Endothelial cell of umbilical vein (primary cell): ENCODE data around the gene QSOX2. TPM values are rescaled to one million over a fixed set of nuclear protein-coding genes. Genes with fewer than 3 reads are reported as not detected.

Source experiments
- BruUV-seq: library from RNA; stranded (reverse); fragments of 400-500 nt; replicated peaks from 2 replicates; lab custom pipeline; 2021; lab: Mats Ljungman, UMichigan
- CTCF ChIA-PET: fragments of 300-600, 350-600 bp; sonication (Branson Sonifier 250); formaldehyde crosslinking; loops from one replicate; lab custom pipeline; 2021; ENCODE audit warnings: antibody characterized with exemption, inconsistent platforms; lab: Charles Lee
- POLR2A ChIA-PET: fragments of 300-600, 350-600 bp; sonication (Branson Sonifier 250); formaldehyde crosslinking; loops from one replicate; lab custom pipeline; 2021; ENCODE audit warnings: antibody characterized with exemption, inconsistent platforms; lab: Charles Lee
- DNase-seq: peaks from one replicate; pipeline ENCODE4 v3.0.0-alpha.2; 2011; ENCODE audit warnings: low read depth, low spot score
- FAIRE-seq: peaks from 2 replicates; lab custom pipeline; 2011; peaks lifted over from hg19 to GRCh38; lab: Jason Lieb, UNC
- H2AFZ ChIP-seq: 2 replicates; pipeline ENCODE4 v1.6.0; 2012; ENCODE audit warnings: low read depth, low read length, control low read depth, inconsistent platforms
- H3K27ac ChIP-seq: 2 replicates; pipeline ENCODE4 v1.5.1; 2011; ENCODE audit warnings: low read depth, mild to moderate bottlenecking, control low read depth, low read length, moderate library complexity; ENCODE audit not compliant: insufficient read depth
- H3K27me3 ChIP-seq, 2 experiments: 2 replicates each; pipeline versions ENCODE4 v1.6.0 to v1.6.1; 2011; ENCODE audit warnings: low read length in 2 of 2, mixed read lengths in 1 of 2; ENCODE audit not compliant: control insufficient read depth in 2 of 2, insufficient read depth in 2 of 2
- H3K36me3 ChIP-seq, 2 experiments: 2 replicates in 1 of 2; 3 replicates in 1 of 2; pipeline ENCODE4 v1.5.1; 2011; ENCODE audit warnings: low read length in 2 of 2, mild to moderate bottlenecking in 1 of 2, moderate library complexity in 1 of 2; ENCODE audit not compliant: control insufficient read depth in 2 of 2, insufficient read depth in 2 of 2; ENCODE audit errors: extremely low read depth in 1 of 2
- H3K4me1 ChIP-seq: 3 replicates; pipeline ENCODE4 v1.5.1; 2011; ENCODE audit warnings: mild to moderate bottlenecking, low read length; ENCODE audit not compliant: control insufficient read depth, insufficient read depth; ENCODE audit errors: extremely low read depth
- H3K4me2 ChIP-seq: 2 replicates; pipeline ENCODE4 v1.6.1; 2011; ENCODE audit warnings: low read length, control low read depth, mixed read lengths; ENCODE audit not compliant: insufficient read depth
- H3K4me3 ChIP-seq, 3 experiments: fragments of 200-600 bp in 1 of 3; sonication (generic), shearing (Covaris generic) in 1 of 3; replicated peaks in 1 of 3; 2 replicates each; pipeline ENCODE4 v1.5.1; 2011 to 2016; ENCODE audit warnings: control low read depth in 3 of 3, low read length in 3 of 3, mild to moderate bottlenecking in 2 of 3, inconsistent platforms in 1 of 3, low read depth in 1 of 3, moderate library complexity in 1 of 3; ENCODE audit not compliant: insufficient read depth in 1 of 3
- H3K79me2 ChIP-seq: 2 replicates; pipeline ENCODE4 v1.6.0; 2012; ENCODE audit warnings: low read length, inconsistent platforms; ENCODE audit not compliant: control insufficient read depth, insufficient read depth
- H3K9ac ChIP-seq: replicated peaks from 2 replicates; pipeline ENCODE3; 2011; ENCODE audit warnings: low read length, control low read depth; ENCODE audit not compliant: insufficient read depth; ENCODE audit errors: extremely low read depth
- H3K9me1 ChIP-seq: replicated peaks from 3 replicates; pipeline ENCODE4 v1.6.0; 2011; ENCODE audit warnings: mild to moderate bottlenecking, low read length; ENCODE audit not compliant: control insufficient read depth, insufficient read depth; ENCODE audit errors: extremely low read depth
- H3K9me3 ChIP-seq: replicated peaks from 2 replicates; pipeline ENCODE4 v1.5.1; 2012; ENCODE audit warnings: low read length, inconsistent platforms; ENCODE audit not compliant: control insufficient read depth, insufficient read depth
- H4K20me1 ChIP-seq: replicated peaks from 2 replicates; pipeline ENCODE3; 2011; ENCODE audit warnings: mild to moderate bottlenecking, low read length; ENCODE audit not compliant: control insufficient read depth, insufficient read depth; ENCODE audit errors: extremely low read depth
- FOS ChIP-seq: IDR thresholded peaks from 2 replicates; pipeline ENCODE4 v1.6.1; 2011; ENCODE audit warnings: mild to moderate bottlenecking, low read length, moderate library complexity, borderline replicate concordance; ENCODE audit not compliant: insufficient read depth
- JUN ChIP-seq: IDR thresholded peaks from 2 replicates; pipeline ENCODE4 v1.6.1; 2011; ENCODE audit warnings: borderline replicate concordance, low read depth; ENCODE audit not compliant: insufficient read length, insufficient read depth
- MAX ChIP-seq: IDR thresholded peaks from 2 replicates; pipeline ENCODE4 v1.6.1; 2011; ENCODE audit not compliant: insufficient read depth, insufficient read length
- MYC ChIP-seq: IDR thresholded peaks from one replicate; pipeline ENCODE4 v1.6.1; 2011; ENCODE audit warnings: mild to moderate bottlenecking, low read depth, low read length
- POLR2A ChIP-seq: IDR thresholded peaks from 2 replicates; pipeline ENCODE4 v1.6.1; 2012; ENCODE audit warnings: low read depth, mild to moderate bottlenecking, control low read depth, low read length
- POLR2AphosphoS5 ChIP-seq: IDR thresholded peaks from 2 replicates; pipeline ENCODE4 v1.6.1; 2012; ENCODE audit warnings: low read depth, mild to moderate bottlenecking, control low read depth, low read length, moderate library complexity; ENCODE audit not compliant: insufficient read depth
- dilution Hi-C: fragments of 300-500 bp; cut with MboI; formaldehyde crosslinking; loops from one replicate; pipeline ENCODE4 v1.15.0; 2019; ENCODE audit warnings: low sequenced_read_pairs; ENCODE audit not compliant: extremely low pct_ligation_motif_present
- intact Hi-C: fragments of 100-400 bp; cut with micrococcal nuclease; formaldehyde crosslinking; loops from one replicate; pipeline ENCODE4 v1.10.0; 2022
- polyA plus RNA-seq, 4 experiments: library from polyadenylated mRNA; depleted of rRNA in 3 of 4; stranded (reverse) in 3 of 4; unstranded in 1 of 4; fragments of >200 nt; gene quantifications; 2 replicates each; pipeline versions ENCODE4 v1.2.1 to v1.2.3, GENCODE V29; 2011 to 2012; ENCODE audit warnings: missing spikeins in 1 of 4
- total RNA-seq: library from RNA; stranded (reverse); gene quantifications from 2 replicates; pipeline ENCODE4 v1.2.3, GENCODE V29; 2021
- TF ChIP-seq, protein P1 (sequence below), 2 donors: IDR thresholded peaks; 1 replicate in 1 of 2; 2 replicates in 1 of 2; pipeline ENCODE4 v1.5.1; 2011; ENCODE audit warnings: low read length in 2 of 2, mild to moderate bottlenecking in 2 of 2, moderate library complexity in 2 of 2, control low read depth in 1 of 2, inconsistent platforms in 1 of 2, low read depth in 1 of 2; ENCODE audit not compliant: insufficient read depth in 1 of 2; ENCODE audit errors: extremely low read depth in 1 of 2

Gene QSOX2
- total and polyA plus RNA-seq, 2 donors (not counting 3 experiments of a cell fraction or from before 2014, with no cell fraction given) = 16.4 to 23.4 TPM

- Histone ChIP-seq H3K4me1 (no peaks in the 10 kb centered on the region), H3K4me3 (no peak overlapping the region), H3K9me3 (no peaks in the 10 kb centered on the region), H2AFZ (no peak overlapping the region), H3K27me3 (peaks cover 0 to 3% of the 10 kb centered on the region in 2 experiments), H4K20me1 (no peaks in the 10 kb centered on the region), H3K36me3 (no peaks in the 10 kb centered on the region), H3K9ac (no peak overlapping the region), H3K27ac (no peak overlapping the region), H3K79me2 (no peaks in the 10 kb centered on the region), H3K9me1 (no peaks in the 10 kb centered on the region), H3K4me2 (no peak overlapping the region)
- DNase-seq = no peak
- intact Hi-C loops (no loop called here), dilution Hi-C loops (no loop called here)
- no peak for TF ChIP-seq MYC
- TF ChIP-seq, protein P1, sequence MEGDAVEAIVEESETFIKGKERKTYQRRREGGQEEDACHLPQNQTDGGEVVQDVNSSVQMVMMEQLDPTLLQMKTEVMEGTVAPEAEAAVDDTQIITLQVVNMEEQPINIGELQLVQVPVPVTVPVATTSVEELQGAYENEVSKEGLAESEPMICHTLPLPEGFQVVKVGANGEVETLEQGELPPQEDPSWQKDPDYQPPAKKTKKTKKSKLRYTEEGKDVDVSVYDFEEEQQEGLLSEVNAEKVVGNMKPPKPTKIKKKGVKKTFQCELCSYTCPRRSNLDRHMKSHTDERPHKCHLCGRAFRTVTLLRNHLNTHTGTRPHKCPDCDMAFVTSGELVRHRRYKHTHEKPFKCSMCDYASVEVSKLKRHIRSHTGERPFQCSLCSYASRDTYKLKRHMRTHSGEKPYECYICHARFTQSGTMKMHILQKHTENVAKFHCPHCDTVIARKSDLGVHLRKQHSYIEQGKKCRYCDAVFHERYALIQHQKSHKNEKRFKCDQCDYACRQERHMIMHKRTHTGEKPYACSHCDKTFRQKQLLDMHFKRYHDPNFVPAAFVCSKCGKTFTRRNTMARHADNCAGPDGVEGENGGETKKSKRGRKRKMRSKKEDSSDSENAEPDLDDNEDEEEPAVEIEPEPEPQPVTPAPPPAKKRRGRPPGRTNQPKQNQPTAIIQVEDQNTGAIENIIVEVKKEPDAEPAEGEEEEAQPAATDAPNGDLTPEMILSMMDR (IDR thresholded peaks at IDR 0.05; ENCODE audit: extremely low read depth in 1 of 2, insufficient read depth in 1 of 2, low read depth in 1 of 2, low read length in 2 of 2) = no peak
- TF ChIP-seq JUN = no peak
- TF ChIP-seq POLR2AphosphoS5 = no peak
- no peak for TF ChIP-seq MAX
- TF ChIP-seq FOS = no peak
- no peak for TF ChIP-seq POLR2A
- CTCF ChIA-PET = interaction anchor here (0.8 kb wide), 1 partner anchor 24 kb away, joined by 3 read pairs; no protein-coding TSS in a partner anchor
- no TSS peak for BruUV-seq
- POLR2A ChIA-PET = no interaction called here
- no peak for FAIRE-seq
Measured at GRCh38 chr9:136181784-136182419, 63.7 kb downstream of the QSOX2 start.
